HG02981 (cell line): ENCODE measurements around the gene FJX1.
A peak's percentile ranks its signal among the peaks of the same experiment; 100 is the strongest.
"Not testable (repeated sequence)": the region's sequence is repeated elsewhere in the genome, so short reads cannot be mapped to it uniquely, and the experiment has no call there.

Source experiments
- ATAC-seq: cut with Tn5 transposase; IDR thresholded peaks from one replicate; pipeline ENCODE4 v1.9.1; 2021; ENCODE audit warnings: mild to moderate bottlenecking, moderate library complexity; ENCODE audit not compliant: unreplicated experiment

FJX1 gene

DNA sequence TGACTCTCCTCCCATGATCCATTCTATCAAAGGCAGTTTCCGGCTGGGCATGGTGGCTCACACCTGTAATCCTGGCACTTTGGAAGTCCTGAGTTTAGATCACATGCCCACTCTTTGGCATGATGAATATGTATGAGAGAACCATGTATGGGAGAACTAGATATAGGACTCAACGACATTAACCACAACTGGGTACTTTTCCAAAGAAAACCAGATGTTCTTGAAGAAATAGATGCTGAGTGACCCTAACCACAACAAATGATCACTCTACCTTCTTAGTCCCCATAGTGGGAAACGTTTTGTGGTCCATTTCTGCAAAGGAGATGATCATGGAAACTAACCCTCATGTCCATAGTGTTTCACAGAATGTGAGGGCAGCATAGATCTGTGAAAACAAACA lies 13.6 kb downstream of the FJX1 start:
- ATAC-seq = no peak

- no peak for ATAC-seq
These were observed 14.0 kb downstream of the FJX1 start for GRCh38 chr11:35632301-35632700.

- ATAC-seq = no peak
These were observed 15.7 kb downstream of the FJX1 start for GRCh38 chr11:35633827-35634423.

DNA sequence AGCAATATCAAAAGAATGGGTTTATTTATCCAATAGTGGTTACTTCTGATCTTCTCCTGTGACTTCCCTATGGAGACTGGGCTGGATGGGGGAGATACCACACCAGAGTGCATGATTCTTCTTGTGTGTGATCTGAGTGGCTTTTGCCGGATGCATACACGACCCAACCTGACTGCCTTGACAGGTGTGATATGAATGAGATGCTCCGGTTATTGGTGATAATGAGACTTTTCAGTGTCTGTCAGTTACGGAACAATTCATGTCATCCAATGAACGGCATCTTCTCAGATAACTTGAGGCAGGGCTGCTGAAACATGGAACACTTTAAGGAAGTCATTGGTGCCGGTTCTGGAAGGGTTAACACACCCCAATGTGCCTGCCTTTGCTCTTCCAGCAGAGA lies 17.7 kb downstream of the FJX1 start:
- no peak for ATAC-seq

DNA sequence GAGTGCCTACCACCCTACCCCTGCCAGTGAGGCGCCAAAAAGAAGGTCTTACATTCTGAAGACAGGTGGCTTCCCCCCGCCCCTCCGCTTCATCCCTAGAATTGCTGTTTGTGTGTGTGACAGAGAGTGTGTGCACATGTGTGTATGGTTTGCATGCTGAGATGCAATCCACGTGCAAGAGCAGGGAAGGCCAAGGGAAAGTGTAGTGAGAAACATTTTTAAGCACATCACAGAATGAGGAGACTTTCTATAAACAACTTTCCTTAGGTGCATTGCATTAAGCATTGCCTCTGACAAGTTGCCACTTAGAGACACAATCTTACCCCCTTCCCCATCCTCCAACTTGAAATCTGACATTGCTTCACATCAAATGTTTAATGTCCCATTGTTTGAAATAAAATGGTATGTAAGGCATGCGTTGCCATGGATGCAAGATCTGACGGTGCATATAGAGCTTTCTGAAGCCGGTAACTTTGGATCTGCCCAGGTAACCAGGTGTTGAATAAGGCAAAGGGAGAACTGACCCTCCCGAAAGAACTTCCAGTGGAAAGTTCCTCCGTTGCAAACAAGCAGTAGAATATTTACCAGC lies 21.4 kb downstream of the FJX1 start:
- ATAC-seq = no peak

DNA sequence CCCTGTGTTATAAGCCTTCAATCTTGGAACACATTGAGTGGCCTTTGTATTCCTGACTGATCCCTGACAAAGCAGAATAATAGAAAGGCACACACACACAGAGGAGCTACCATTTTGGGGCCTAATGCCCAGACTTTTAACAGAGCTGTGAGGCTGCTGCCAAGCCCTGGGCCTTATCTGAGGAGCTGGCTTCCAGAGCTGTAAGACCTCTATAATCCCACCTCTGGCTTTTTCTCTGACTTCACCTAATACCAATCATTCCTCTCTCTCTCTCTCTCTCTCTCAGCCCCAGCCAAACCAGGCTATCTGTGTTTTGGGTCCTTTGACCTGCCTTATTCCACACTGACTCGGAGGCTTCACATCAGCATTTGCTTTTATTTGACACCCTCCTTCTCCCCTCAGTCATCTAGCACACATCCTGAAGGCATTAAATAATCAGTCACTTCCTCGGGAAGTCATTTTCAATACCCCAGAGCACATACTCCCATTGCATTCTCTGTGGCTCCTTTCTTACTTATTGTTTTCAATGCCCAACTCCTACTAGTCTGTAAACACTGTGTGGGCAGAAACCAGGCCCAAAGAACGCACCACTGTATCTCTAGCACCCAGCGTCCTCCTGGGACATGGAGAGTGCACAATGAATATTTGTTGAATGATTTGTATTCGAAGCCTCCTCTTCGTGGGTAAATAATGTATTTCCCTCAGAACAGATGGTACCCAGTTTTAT lies 23.1 kb downstream of the FJX1 start:
- ATAC-seq = no peak

- ATAC-seq = no peak
These were observed 23.7 kb downstream of the FJX1 start for GRCh38 chr11:35641964-35642363.

- ATAC-seq = no peak
These were observed 29.3 kb downstream of the FJX1 start for GRCh38 chr11:35647421-35648093.

- no peak for ATAC-seq
These were observed 31.7 kb downstream of the FJX1 start for GRCh38 chr11:35650006-35650405.

DNA sequence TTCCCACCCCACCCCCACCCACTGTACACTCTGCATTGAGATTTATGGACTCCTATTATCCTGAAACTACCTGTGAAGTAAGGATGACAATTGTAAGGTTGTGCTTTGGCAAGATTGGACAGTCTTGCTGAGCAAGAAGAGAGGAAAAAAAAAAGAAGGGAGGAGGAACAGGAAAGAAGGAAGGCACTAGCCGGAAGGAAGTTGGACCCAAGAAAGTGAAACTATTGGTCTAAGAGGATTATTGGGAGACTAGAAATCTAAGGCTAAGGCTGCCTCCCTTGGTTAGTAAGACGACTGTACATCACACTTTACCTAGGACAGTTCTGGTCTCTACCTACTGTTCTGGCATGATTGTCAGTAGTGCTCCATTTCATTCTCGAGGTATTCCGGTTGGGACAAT lies 32.2 kb downstream of the FJX1 start:
- no peak for ATAC-seq

- no peak for ATAC-seq
These were observed 33.0 kb downstream of the FJX1 start for GRCh38 chr11:35651263-35651662.

- not testable (repeated sequence) for ATAC-seq
These were observed 34.5 kb downstream of the FJX1 start for GRCh38 chr11:35652786-35653185.

GRCh38 chr11:35654711-35655110 lies 36.5 kb downstream of the FJX1 start:
- no peak for ATAC-seq

GRCh38 chr11:35655254-35655653 lies 37.0 kb downstream of the FJX1 start:
- no peak for ATAC-seq

- ATAC-seq = no peak
These were observed 37.6 kb downstream of the FJX1 start for GRCh38 chr11:35655856-35656255.

DNA sequence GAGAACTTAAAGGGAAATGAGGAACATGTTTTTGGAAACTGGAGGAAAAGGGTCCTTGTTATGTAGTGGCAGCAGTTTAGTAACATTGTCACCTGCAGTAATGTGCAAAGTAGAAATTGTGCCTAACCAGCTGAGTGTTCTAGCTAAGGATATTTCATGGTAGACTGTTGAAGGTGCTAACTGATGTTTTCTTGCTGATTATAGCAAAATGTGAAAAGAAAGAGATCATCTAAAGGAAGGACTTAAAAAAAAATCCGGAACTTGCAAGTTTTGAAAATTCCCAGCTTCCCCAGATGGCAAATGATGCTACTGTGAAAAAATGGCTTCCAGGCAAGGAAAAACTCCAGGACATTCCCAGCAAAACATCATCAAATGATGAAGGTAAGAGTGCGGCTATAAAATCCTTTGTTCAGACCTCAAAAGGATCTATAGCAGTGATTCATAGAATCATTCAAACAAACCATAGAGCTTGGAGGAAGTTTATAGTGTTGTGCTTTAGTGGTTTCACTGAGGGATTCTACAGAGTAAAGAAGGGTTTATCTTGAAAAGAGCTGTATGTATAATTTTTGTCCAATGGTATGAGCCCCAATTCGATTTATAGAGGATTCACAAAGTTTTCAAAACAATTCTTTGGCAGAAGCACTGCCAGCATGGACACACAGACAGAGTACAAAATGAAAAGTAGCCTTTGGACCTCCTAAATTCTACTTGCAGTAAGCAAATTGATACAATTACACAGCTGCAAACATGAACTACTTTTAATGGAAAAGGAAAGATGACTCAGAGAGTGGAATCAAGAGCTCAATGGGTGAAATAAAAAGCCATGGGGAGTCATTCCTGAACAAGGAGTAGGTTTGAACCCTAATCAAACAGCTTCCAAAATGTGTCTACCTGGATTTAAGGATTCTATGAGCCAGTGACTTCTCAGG lies 40.0 kb downstream of the FJX1 start:
- no peak for ATAC-seq

GRCh38 chr11:35661534-35661933 lies 43.3 kb downstream of the FJX1 start:
- no peak for ATAC-seq

DNA sequence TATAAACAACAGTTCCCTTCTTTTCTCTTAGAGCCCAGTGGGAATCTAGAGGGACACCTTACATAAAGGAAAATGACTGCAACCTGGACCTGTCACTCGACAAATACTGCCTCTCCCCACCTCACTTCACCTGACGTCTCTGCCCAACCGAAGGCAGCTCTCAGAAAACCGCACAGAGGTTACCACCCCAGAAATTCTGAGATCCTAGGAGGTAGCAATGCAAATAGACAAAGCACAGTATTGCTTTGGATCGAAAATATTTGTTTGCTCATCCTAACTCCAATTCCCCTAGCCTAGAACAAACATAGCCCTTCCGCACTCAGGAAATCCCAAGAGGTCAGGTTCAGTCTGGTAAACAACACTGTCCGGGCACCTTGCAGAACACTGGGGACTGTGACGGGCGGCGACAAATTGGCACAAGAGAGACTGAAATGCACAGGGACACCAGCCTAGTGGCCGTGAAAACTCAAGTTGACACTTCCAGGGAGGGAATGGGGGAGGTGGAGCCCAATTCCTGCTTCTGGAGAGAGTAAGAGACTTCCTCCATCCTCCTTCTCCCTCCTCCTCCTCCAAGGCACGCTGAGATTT lies 43.9 kb downstream of the FJX1 start:
- ATAC-seq = peak; percentile 29

GRCh38 chr11:35662649-35663407 lies 44.6 kb downstream of the FJX1 start, which contains the start of gene TRIM44:
Gene TRIM44 (plus strand): TSS chr11:35662775. CDS start chr11:35663112, 337 bp downstream.
- ATAC-seq = peak; percentile 87

GRCh38 chr11:35663408-35663702 lies 45.1 kb downstream of the FJX1 start:
- ATAC-seq = no peak
